SK-N-SH treated with all-trans-retinoic acid at 6 μM for 48 hours (cell line): ENCODE data around the gene AP3D1.

ENCODE experiments used
- ATAC-seq: fragments of 200-7000 bp; cut with Tn5 transposase; 3 replicates; pipeline ENCODE4 v1.9.1; 2020; ENCODE audit warnings: mild to moderate bottlenecking, moderate library complexity
- ARNTL ChIP-seq: fragments of 450-650 bp; formaldehyde crosslinking; IDR thresholded peaks from 2 replicates; pipeline ENCODE4 v1.5.0; 2020; ENCODE audit warnings: low read depth, mild to moderate bottlenecking, moderate library complexity, borderline replicate concordance
- BACH2 ChIP-seq: fragments of 250-450 bp; sonication (Bioruptor Pico); IDR thresholded peaks from 2 replicates; pipeline ENCODE4 v1.9.0; 2021; ENCODE audit warnings: mild to moderate bottlenecking, borderline replicate concordance
- CSDC2 ChIP-seq: fragments of 250-450 bp; sonication (Bioruptor Pico); IDR thresholded peaks from 2 replicates; pipeline ENCODE4 v1.5.0; 2020; ENCODE audit warnings: mild to moderate bottlenecking, moderate library complexity
- ESRRG ChIP-seq: fragments of 250-450 bp; sonication (Bioruptor Pico); IDR thresholded peaks from 2 replicates; pipeline ENCODE4 v1.6.1; 2021; ENCODE audit warnings: mild to moderate bottlenecking
- ISL1 ChIP-seq: fragments of 250-450 bp; sonication (Bioruptor Pico); IDR thresholded peaks from 2 replicates; pipeline ENCODE4 v2.1.2; 2022; ENCODE audit warnings: mild to moderate bottlenecking, moderate library complexity
- PPARA ChIP-seq: fragments of 250-450 bp; sonication (Bioruptor Pico); IDR thresholded peaks from 2 replicates; pipeline ENCODE4 v1.5.0; 2020; ENCODE audit warnings: mild to moderate bottlenecking, borderline replicate concordance
- RARB ChIP-seq: fragments of 250-450 bp; sonication (Bioruptor Pico); IDR thresholded peaks from 2 replicates; pipeline ENCODE4 v1.8.0; 2021; ENCODE audit warnings: mild to moderate bottlenecking, moderate library complexity
- SNAI2 ChIP-seq: fragments of 250-450 bp; sonication (Bioruptor Pico); IDR thresholded peaks from 2 replicates; pipeline ENCODE4 v1.5.0; 2020; ENCODE audit warnings: mild to moderate bottlenecking, moderate library complexity
- TCF4 ChIP-seq: fragments of 250-450 bp; sonication (Bioruptor Pico); IDR thresholded peaks from 2 replicates; pipeline ENCODE4 v1.8.0; 2021; ENCODE audit warnings: mild to moderate bottlenecking, moderate library complexity, borderline replicate concordance
- ZC3H10 ChIP-seq: fragments of 250-450 bp; sonication (Bioruptor Pico); IDR thresholded peaks from 2 replicates; pipeline ENCODE4 v1.5.1; 2021; ENCODE audit warnings: mild to moderate bottlenecking, moderate library complexity
- ZFP3 ChIP-seq: fragments of 250-450 bp; sonication (Bioruptor Pico); IDR thresholded peaks from 2 replicates; pipeline ENCODE4 v1.5.0; 2020; ENCODE audit warnings: mild to moderate bottlenecking, moderate library complexity
- ZFP30 ChIP-seq: fragments of 450-650 bp; formaldehyde crosslinking; IDR thresholded peaks from 2 replicates; pipeline ENCODE4 v1.5.0; 2022; ENCODE audit warnings: mild to moderate bottlenecking, moderate library complexity
- ZNF565 ChIP-seq: fragments of 450-650 bp; formaldehyde crosslinking; conservative IDR thresholded peaks from 2 replicates; pipeline ENCODE4 v1.5.0; 2020; ENCODE audit warnings: low read depth, mild to moderate bottlenecking, moderate library complexity
- ZNF8 ChIP-seq: fragments of 450-650 bp; formaldehyde crosslinking; IDR thresholded peaks from 2 replicates; pipeline ENCODE4 v1.5.0; 2020; ENCODE audit warnings: mild to moderate bottlenecking, moderate library complexity
- TF ChIP-seq, protein P1 (sequence below): fragments of 250-450 bp; sonication (Bioruptor Pico); IDR thresholded peaks from 2 replicates; pipeline ENCODE4 v1.8.0; 2020; ENCODE audit warnings: mild to moderate bottlenecking, moderate library complexity, borderline replicate concordance
- TF ChIP-seq, protein P2 (sequence below): fragments of 250-450 bp; sonication (Bioruptor Pico); IDR thresholded peaks from 2 replicates; pipeline ENCODE4 v1.5.1; 2021; ENCODE audit warnings: mild to moderate bottlenecking, moderate library complexity
- TF ChIP-seq, protein P3 (sequence below): fragments of 250-450 bp; sonication (Bioruptor Pico); IDR thresholded peaks from 2 replicates; pipeline ENCODE4 v1.8.0; 2021; ENCODE audit warnings: low read depth, mild to moderate bottlenecking, moderate library complexity, borderline replicate concordance
- TF ChIP-seq, protein P4 (sequence below): fragments of 250-450 bp; sonication (Bioruptor Pico); IDR thresholded peaks from 2 replicates; pipeline ENCODE4 v1.5.1; 2020; ENCODE audit warnings: low read depth, mild to moderate bottlenecking, moderate library complexity
- TF ChIP-seq, protein P5 (sequence below): fragments of 250-450 bp; sonication (Bioruptor Pico); IDR thresholded peaks from 2 replicates; pipeline ENCODE4 v1.5.0; 2020; ENCODE audit warnings: mild to moderate bottlenecking, moderate library complexity

Gene AP3D1

DNA sequence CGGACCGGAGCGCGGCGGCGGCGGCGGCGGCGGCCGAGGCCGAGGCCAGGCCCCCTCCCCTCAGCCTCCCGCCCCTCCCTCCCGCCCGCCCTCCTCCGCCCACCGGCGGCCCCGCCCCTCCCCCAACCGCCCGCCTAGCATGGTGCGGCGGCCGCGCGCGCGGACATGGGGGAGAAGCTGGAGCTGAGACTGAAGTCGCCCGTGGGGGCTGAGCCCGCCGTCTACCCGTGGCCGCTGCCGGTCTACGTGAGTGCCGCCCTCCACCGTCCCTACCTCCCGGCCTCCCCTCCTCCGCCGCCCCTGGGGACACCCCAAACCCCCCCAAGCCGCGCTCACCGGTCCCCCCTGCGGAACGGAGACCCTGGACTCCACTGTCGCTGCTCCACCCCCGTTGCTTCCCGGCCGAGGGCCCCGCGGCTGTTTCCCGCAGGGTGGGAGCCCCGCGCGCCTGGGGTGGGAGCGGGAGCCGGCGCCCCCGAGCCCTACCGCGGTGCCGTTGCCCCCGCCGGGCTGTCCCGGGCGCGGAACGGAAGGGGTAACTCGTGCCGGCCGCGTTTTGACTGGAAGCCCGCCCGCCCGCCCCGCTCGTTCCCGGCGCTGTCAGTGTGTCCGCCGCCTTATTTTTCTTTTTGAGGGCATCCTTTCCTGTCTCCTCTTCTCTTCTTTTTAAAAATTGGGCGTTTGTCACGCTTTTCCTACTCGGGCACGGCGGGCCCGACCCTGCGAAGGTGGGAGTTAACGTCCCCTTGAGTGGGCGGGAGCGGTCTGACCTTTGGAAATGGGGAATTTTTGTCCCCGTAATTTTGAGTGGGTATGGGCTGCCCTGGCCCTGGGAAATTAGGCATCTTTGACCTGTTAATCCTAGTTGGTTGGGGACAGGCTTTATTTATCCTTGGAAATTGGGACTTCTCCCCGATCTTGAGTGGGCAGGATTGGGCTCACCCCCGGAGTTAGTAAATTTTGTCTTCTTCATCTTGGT lies 12.9 kb upstream of the AP3D1 start:
- no peak for TF ChIP-seq ESRRG (CRISPR knock-in tag)
- TF ChIP-seq PPARA (CRISPR knock-in tag) = no peak
- TF ChIP-seq ZNF8 = no peak
- TF ChIP-seq ARNTL = no peak
- TF ChIP-seq ZFP30 = no peak
- no peak for TF ChIP-seq CSDC2 (CRISPR knock-in tag)
- TF ChIP-seq, protein P1, sequence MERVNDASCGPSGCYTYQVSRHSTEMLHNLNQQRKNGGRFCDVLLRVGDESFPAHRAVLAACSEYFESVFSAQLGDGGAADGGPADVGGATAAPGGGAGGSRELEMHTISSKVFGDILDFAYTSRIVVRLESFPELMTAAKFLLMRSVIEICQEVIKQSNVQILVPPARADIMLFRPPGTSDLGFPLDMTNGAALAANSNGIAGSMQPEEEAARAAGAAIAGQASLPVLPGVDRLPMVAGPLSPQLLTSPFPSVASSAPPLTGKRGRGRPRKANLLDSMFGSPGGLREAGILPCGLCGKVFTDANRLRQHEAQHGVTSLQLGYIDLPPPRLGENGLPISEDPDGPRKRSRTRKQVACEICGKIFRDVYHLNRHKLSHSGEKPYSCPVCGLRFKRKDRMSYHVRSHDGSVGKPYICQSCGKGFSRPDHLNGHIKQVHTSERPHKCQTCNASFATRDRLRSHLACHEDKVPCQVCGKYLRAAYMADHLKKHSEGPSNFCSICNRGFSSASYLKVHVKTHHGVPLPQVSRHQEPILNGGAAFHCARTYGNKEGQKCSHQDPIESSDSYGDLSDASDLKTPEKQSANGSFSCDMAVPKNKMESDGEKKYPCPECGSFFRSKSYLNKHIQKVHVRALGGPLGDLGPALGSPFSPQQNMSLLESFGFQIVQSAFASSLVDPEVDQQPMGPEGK (CRISPR knock-in tag) = no peak
- TF ChIP-seq, protein P2, sequence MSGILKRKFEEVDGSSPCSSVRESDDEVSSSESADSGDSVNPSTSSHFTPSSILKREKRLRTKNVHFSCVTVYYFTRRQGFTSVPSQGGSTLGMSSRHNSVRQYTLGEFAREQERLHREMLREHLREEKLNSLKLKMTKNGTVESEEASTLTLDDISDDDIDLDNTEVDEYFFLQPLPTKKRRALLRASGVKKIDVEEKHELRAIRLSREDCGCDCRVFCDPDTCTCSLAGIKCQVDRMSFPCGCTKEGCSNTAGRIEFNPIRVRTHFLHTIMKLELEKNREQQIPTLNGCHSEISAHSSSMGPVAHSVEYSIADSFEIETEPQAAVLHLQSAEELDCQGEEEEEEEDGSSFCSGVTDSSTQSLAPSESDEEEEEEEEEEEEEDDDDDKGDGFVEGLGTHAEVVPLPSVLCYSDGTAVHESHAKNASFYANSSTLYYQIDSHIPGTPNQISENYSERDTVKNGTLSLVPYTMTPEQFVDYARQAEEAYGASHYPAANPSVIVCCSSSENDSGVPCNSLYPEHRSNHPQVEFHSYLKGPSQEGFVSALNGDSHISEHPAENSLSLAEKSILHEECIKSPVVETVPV = no peak
- ATAC-seq = no peak

DNA sequence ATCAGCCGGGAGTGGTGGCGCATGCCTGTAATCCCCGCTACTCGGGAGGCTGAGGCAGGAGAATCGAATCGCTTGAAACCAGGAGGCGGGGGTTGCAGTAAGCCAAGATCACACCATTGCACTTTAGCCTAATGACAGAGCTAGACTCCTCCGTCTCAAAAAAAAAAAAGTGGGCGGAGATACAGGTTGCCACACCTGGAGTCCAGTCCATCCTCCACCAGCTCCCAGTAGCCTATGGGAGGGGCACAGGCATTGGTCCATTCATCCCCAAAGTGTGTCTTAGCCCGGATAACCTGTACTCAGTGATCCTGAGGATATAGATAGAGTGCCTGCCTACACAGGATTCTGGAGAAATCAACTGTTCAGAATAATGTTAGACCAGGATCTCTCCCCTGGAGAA lies 9.0 kb upstream of the AP3D1 start:
- TF ChIP-seq CSDC2 (CRISPR knock-in tag) (no peak), BACH2 (no peak), ARNTL (no peak), ZNF565 (CRISPR knock-in tag) (no peak), SNAI2 (CRISPR knock-in tag) (no peak), ZNF8 (no peak), ZC3H10 (CRISPR knock-in tag) (no peak), PPARA (CRISPR knock-in tag) (no peak), ZFP3 (CRISPR knock-in tag) (no peak), ZFP30 (no peak), RARB (no peak), ISL1 (CRISPR knock-in tag) (no peak), ESRRG (CRISPR knock-in tag) (no peak), TCF4 (CRISPR knock-in tag) (no peak)
- TF ChIP-seq, protein P3, sequence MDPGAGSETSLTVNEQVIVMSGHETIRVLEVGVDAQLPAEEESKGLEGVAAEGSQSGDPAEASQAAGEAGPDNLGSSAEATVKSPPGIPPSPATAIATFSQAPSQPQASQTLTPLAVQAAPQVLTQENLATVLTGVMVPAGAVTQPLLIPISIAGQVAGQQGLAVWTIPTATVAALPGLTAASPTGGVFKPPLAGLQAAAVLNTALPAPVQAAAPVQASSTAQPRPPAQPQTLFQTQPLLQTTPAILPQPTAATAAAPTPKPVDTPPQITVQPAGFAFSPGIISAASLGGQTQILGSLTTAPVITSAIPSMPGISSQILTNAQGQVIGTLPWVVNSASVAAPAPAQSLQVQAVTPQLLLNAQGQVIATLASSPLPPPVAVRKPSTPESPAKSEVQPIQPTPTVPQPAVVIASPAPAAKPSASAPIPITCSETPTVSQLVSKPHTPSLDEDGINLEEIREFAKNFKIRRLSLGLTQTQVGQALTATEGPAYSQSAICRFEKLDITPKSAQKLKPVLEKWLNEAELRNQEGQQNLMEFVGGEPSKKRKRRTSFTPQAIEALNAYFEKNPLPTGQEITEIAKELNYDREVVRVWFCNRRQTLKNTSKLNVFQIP (CRISPR knock-in tag) = no peak
- TF ChIP-seq, protein P1 (CRISPR knock-in tag) = no peak
- TF ChIP-seq, protein P4, sequence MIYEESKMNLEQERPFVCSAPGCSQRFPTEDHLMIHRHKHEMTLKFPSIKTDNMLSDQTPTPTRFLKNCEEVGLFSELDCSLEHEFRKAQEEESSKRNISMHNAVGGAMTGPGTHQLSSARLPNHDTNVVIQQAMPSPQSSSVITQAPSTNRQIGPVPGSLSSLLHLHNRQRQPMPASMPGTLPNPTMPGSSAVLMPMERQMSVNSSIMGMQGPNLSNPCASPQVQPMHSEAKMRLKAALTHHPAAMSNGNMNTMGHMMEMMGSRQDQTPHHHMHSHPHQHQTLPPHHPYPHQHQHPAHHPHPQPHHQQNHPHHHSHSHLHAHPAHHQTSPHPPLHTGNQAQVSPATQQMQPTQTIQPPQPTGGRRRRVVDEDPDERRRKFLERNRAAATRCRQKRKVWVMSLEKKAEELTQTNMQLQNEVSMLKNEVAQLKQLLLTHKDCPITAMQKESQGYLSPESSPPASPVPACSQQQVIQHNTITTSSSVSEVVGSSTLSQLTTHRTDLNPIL (CRISPR knock-in tag) = no peak
- TF ChIP-seq, protein P2 = no peak
- TF ChIP-seq, protein P5, sequence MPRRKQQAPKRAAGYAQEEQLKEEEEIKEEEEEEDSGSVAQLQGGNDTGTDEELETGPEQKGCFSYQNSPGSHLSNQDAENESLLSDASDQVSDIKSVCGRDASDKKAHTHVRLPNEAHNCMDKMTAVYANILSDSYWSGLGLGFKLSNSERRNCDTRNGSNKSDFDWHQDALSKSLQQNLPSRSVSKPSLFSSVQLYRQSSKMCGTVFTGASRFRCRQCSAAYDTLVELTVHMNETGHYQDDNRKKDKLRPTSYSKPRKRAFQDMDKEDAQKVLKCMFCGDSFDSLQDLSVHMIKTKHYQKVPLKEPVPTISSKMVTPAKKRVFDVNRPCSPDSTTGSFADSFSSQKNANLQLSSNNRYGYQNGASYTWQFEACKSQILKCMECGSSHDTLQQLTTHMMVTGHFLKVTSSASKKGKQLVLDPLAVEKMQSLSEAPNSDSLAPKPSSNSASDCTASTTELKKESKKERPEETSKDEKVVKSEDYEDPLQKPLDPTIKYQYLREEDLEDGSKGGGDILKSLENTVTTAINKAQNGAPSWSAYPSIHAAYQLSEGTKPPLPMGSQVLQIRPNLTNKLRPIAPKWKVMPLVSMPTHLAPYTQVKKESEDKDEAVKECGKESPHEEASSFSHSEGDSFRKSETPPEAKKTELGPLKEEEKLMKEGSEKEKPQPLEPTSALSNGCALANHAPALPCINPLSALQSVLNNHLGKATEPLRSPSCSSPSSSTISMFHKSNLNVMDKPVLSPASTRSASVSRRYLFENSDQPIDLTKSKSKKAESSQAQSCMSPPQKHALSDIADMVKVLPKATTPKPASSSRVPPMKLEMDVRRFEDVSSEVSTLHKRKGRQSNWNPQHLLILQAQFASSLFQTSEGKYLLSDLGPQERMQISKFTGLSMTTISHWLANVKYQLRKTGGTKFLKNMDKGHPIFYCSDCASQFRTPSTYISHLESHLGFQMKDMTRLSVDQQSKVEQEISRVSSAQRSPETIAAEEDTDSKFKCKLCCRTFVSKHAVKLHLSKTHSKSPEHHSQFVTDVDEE = no peak
- ATAC-seq = no peak
